NCI-H524 treated with DMSO at 0.1 percent for 48 hours (cell line): ENCODE measurements around the gene ZCCHC17.
"Not testable (repeated sequence)": the region's sequence is repeated elsewhere in the genome, so short reads cannot be mapped to it uniquely, and the experiment has no call there.

ENCODE experiments used
- DNase-seq: peaks from one replicate; lab custom pipeline; 2025; lab: John Stamatoyannopoulos, UW

Gene ZCCHC17

GRCh38 chr1:31296486-31297276 is at the start of gene ZCCHC17, which contains the start of gene SNRNP40:
Gene ZCCHC17, plus strand, starts transcription at chr1:31297032. Its CDS starts 13,067 bp downstream, at chr1:31310099.
Gene SNRNP40, minus strand, starts transcription at chr1:31296788. Its CDS starts 37 bp downstream, at chr1:31296751.
- peak; percentile 93 for DNase-seq

GRCh38 chr1:31248276-31248675 is 48.6 kb upstream of the ZCCHC17 start:
- no peak for DNase-seq

- no peak for DNase-seq
Observed at GRCh38 chr1:31249854-31250253, 47.0 kb upstream of the ZCCHC17 start.

- DNase-seq, result no peak
Observed at GRCh38 chr1:31257213-31257612, 39.6 kb upstream of the ZCCHC17 start.

GRCh38 chr1:31258581-31258980 is 38.3 kb upstream of the ZCCHC17 start:
- DNase-seq, result no peak

GRCh38 chr1:31259746-31260145 is 37.1 kb upstream of the ZCCHC17 start:
- no peak for DNase-seq

GRCh38 chr1:31261916-31262315 is 34.9 kb upstream of the ZCCHC17 start:
- DNase-seq, result no peak

GRCh38 chr1:31262393-31262792 is 34.4 kb upstream of the ZCCHC17 start:
- DNase-seq, result not testable (repeated sequence)

GRCh38 chr1:31263408-31263807 is 33.4 kb upstream of the ZCCHC17 start:
- DNase-seq, result no peak

GRCh38 chr1:31264790-31265386 is 31.9 kb upstream of the ZCCHC17 start:
- DNase-seq, result no peak

- no peak for DNase-seq
Observed at GRCh38 chr1:31266547-31266946, 30.3 kb upstream of the ZCCHC17 start.

- no peak for DNase-seq
Observed at GRCh38 chr1:31272369-31272768, 24.5 kb upstream of the ZCCHC17 start.

GRCh38 chr1:31273619-31274018 is 23.2 kb upstream of the ZCCHC17 start:
- DNase-seq, result no peak

GRCh38 chr1:31282426-31282825 is 14.4 kb upstream of the ZCCHC17 start:
- not testable (repeated sequence) for DNase-seq

GRCh38 chr1:31287791-31288190 is 9.0 kb upstream of the ZCCHC17 start:
- DNase-seq, result not testable (repeated sequence)

- DNase-seq, result no peak
Observed at GRCh38 chr1:31289021-31289420, 7.8 kb upstream of the ZCCHC17 start.

- DNase-seq, result no peak
Observed at GRCh38 chr1:31295874-31296485, 852 bp upstream of the ZCCHC17 start.

GRCh38 chr1:31297277-31298247 is 730 bp downstream of the ZCCHC17 start:
- DNase-seq, result no peak

- DNase-seq, result no peak
Observed at GRCh38 chr1:31299365-31299764, 2.5 kb downstream of the ZCCHC17 start.

- no peak for DNase-seq
Observed at GRCh38 chr1:31300193-31300592, 3.4 kb downstream of the ZCCHC17 start.

GRCh38 chr1:31302709-31303441 is 6.0 kb downstream of the ZCCHC17 start:
- DNase-seq, result no peak
